KG1 (cell line): ENCODE measurements around the gene KRT5.
"Not testable (repeated sequence)": the region's sequence is repeated elsewhere in the genome, so short reads cannot be mapped to it uniquely, and the experiment has no call there.

ENCODE experiments used
- DNase-seq: peaks from one replicate; lab custom pipeline; 2025; lab: John Stamatoyannopoulos, UW

KRT5 gene

DNA sequence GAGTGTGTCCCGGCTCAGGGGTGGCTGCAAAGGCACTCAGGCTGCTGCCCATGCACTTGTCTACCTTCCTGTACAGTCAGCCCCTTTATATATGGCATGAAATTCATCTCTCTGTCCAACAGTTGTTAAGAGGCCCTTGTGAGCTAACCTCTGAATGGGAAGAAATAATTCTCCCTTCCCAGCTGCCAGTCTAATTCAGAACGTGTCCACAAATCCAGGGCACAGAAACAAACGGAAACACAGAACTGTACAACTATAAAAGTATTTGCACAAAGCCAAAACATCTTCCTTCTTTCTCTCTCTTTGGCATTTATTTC lies 849 bp downstream of the KRT5 start:
- no peak for DNase-seq

DNA sequence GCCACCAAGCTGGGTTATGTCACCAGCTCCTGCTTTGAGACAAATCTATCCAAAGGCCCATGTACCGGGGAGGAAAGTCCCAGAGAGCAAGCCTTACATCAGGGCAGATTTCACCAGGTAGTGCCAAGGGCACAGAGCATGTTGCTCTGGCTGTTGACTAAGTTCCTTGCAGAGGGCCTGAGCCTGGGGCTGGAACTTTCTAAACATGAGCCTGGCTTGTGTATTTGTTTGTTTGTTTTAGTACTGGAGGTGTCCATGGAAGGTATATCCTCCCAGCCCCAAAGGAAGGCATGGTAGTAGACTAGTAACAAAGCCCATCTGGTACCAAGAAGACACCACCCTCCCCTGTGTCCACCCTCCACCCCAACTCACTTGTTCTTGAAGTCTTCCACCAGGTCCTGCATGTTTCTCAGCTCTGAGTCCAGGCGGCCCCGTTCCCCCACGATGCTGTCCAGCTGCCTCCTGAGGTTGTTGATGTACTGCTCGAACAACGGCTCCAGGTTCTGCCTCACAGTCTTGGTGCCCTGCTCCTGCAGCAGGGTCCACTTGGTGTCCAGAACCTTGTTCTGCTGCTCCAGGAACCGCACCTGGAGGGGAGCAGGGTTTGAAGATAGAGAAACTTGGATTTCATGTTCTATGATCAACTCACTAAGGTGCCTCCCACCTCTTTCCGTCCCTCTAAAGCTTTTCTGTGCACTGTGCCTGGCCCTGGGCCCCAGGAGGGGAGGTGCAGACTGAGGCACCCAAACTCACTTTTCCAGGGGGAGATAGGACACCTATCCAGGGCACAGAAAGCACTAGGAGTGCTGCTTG lies 1.4 kb downstream of the KRT5 start:
- DNase-seq: no peak

DNA sequence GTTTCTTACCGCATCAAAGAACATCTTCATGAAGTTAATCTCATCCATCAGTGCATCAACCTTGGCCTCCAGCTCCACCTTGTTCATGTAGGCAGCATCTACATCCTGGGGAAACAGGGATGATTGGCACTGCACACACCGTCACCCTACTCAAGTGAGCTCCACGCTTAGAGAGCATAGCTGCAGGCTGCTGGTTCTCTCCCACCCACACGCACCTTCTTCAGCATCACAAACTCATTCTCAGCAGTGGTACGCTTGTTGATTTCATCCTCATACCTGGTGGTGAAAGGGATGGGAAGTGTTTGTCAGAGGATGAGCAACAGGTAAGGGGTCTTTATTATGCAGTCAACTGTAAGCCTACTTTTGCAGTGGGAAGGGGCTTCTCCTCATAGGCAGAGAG lies 2.3 kb downstream of the KRT5 start:
- DNase-seq: no peak

DNA sequence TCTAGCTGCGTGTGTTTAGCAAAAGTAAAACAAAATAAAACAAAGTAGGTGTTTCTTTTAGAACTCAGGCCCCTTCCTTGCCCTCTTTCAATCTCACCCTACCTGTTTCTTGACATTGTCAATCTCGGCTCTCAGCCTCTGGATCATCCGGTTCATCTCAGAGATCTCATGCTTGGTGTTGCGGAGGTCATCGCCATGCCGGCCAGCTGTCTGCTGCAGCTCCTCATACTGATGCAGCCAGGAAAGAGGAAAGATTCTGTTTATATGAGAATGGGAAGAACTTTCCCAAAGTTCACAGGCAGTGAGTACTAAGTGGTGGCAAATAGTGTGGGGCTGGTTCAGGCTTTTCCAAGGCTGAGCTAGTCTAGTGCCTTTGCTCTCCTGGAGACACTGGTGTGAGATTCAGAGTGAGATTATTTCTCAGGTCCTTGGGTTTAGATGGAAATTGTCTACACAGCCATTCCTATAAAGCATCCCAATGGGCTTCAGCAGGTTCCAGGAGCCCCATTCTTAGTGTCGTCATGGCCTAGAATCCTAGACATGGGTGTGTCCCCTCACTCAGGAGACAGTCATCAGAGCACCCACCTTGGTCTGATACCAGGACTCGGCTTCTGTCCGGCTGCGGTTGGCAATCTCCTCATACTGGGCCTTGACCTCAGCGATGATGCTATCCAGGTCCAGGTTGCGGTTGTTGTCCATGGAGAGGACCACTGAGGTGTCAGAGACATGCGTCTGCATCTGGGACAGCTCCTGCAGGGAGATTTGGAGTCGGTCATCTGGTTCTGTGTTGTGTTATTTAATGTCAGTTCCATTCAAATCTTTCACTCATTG lies 3.0 kb downstream of the KRT5 start:
- DNase-seq: no peak

DNA sequence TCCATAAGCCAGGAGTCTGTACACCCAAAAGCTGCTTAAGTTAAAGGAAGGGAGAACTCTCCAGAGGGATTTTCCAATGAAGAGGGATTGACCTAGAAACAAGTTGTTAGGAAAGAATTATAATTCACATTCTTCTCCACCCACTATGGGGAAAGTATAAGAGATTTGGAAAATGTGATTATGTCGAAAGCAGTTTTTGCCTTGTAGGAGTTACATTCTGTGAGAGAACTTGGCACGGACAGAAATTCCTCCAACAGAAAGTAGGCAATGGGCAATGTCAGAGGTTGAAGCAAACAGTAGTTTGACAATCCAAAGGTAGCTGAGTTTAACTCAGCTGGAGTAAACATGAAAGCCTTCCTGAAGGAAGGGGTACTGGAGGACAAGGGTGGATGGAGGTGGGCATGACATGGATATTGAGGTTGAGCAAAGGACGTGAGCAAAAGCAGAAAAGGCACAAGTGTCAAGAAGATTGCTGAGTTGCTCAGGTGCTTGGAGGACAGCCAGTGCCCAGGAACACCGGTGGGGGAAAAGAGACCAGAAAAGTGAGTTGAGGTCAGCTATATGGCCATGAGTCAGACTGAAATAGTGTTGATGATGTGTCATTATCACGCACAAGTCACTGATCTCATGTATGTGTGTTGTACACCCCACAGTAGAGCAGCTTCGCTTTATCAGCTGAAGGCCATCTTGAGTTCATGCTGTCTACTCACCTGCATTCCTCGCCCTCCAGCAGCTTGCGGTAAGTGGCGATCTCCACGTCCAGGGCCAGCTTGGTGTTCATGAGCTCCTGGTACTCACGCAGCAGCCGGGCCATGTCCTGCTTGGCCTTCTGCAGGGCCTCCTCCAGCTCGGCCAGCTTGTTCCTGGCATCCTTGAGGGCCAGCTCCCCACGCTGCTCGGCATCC lies 4.0 kb downstream of the KRT5 start:
- no peak for DNase-seq

DNA sequence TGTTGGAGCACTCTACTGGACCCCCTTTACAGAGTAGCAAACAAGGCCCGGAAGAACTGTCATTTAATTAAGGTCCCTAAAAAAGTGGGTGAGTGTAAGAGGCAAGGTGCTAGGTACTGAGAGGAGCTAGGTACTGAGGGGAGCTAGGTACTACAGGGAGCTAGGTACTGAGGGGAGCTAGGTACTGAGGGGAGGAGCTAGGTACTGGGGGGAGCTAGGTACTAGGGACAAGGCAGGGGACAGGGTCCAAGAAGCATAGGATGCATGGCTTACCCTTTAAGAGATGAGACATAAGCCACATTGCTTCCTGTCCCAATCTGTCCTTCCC lies 4.9 kb downstream of the KRT5 start:
- DNase-seq: no peak

DNA sequence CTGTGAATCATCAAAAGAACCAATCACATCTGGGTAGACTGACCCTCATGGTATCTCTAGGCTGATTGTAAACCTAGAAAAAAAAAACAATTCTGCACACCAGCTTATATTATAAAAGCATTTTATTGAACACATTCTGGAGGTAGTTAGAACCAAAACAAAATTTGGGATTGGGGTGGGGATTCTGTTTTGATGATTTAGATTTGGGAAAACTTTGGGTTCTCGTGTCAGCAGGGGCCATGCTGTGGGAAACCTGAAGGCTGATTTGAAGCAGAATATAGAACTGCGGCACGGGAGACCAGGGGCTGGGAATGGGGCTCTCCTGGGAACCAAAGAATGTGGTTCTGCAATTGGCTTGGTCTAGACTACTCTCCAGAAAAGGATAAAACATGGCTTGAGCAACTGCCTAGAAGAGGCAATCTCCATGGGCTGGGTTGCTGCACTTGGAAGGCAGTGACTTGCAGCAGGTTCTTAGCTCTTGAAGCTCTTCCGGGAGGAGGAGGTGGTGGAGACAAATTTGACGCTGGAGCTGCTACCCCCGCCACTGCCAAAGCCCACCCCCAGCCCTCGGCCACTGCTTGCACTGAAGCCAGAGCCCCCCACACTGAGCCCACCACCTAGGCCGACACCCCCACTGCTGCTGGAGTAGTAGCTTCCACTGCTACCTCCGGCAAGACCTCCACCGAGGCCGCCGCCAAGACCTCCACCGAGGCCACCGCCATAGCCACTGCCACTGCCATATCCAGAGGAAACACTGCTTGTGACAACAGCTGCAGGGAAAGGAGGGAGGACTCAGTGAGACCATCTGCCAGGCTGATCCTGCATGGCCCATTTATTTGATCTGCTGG lies 5.5 kb downstream of the KRT5 start:
- DNase-seq: no peak

DNA sequence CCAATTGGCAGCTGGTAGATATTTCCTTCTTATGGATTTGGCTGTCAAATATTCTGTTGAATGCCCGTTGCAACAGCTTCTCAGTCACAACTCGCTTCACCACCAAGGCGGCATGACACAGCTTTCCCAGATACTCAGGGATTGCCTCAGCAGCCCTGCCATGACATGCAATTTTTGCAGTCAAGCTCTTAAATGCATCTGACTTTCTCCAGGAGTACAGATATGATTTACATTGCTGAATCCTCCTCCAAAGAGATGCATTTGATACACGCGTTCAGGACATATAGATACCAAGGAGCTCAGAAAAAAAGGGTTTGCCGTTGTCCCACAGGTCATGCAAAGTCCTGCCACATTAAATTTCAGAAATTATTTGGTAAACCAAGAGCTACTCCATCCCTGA lies 6.5 kb downstream of the KRT5 start:
- no peak for DNase-seq

DNA sequence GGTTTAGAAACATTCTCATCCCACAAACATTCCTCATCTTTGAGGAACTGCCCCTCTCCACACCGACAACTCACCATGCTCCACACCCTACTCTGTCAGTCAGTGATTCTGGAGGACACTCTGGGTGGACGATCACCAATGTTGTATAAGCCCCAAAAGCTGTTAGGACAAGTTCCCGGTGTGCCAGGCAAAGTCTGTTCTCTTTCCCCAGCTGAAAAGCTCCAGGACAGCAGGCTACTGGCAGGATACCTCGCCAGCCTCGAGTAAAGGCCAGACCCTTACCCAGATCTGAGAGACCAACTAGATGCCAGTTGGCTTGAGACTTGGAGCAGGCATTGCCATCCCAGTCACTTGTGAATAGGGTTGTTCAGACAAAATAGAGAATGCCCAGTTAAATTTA lies 12.0 kb downstream of the KRT5 start:
- DNase-seq: no peak

DNA sequence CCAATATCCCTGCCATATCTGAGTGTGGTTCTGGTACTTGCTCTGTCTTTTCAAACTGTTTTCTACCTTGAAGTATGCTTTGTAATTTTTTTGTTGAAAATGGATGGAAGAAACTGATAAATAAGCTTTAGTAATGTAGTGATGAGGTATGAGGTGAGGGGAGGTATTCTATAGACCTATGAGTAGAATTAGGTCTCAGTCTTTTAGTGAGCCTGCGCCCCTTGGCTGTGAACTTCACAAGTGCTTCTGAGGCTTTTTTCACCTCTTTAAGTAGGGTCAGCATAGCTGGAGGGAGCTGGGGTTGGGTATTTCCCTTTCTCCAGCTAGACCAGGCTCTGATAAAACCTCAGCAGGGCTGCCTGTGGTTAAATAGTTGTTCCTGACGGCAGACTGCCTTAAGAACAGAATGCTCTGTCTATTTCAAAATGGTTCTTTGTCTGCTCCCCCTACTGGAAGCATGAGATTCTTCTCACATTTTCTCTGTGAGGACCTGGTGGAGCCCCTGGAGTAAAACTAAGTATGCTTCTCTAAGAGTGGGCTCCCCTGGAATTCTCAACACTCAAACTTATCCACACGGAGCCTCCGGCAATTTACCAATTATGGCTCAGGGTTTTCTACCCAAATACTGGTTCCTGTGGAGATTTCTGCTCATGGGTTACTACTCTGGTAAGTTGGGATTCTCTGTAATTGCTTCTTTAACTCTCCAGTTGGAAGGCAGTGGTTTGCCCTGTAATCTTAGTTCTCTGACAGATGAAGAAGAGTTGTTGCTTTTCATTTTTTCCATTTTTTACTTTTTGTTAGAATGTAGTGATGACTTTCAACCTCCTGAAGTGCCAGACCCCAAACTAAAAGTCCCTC lies 13.1 kb downstream of the KRT5 start:
- DNase-seq: no peak

DNA sequence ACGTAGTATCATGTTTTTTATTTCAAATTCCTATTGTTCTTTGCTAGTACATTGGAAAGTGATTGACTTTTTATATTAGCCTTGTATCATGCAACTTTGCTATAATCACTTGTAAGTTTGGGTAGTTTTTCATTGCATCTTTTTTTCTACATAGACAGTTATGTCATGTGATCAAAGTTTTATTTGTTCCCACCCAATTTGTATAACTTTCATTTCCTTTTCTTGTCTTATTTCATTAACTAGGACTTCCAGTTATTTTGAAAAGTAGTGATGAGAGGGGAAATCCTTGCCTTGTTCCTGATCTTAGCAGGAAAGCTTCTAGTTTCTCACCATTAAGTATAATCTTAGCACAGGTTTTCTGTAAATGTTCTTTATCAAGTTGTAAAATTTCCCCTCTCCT lies 17.3 kb downstream of the KRT5 start:
- no peak for DNase-seq

DNA sequence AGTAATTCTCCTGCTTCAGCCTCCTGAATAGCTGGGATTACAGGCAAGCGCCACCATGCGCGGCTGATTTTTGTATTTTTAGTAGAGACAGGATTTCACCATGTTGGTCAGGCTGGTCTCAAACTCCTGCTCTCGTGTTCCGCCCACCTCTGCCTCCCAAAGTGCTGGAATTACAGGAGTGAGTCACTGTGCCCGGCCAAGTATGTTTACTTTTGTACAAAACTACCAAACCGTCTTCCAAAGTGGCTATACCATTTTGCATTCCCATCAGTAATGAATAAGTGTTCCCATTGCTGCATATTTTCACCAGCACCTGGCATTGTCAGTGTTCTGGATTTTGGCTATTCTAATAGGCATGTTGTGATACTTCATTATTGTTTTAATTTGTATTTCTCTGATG lies 18.7 kb downstream of the KRT5 start:
- no peak for DNase-seq

DNA sequence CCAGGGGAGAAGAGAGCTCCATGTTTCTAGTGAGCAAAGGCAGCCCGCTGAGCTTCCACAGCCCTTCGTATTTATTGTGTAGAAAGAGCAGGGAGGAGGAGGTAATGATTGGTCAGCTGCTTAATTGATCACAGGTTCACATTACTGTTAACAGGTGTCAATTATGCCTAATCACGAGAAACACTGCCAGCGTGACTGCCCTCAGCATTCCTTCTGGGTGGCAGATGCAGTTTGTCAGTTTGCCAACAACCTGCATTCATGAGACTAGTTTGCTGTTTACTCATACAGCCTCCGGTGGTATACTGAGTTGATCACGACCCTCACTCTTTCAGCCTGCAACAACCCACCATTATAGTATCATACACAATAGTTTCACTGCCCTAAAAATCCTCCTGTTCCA lies 19.6 kb downstream of the KRT5 start:
- not testable (repeated sequence) for DNase-seq

DNA sequence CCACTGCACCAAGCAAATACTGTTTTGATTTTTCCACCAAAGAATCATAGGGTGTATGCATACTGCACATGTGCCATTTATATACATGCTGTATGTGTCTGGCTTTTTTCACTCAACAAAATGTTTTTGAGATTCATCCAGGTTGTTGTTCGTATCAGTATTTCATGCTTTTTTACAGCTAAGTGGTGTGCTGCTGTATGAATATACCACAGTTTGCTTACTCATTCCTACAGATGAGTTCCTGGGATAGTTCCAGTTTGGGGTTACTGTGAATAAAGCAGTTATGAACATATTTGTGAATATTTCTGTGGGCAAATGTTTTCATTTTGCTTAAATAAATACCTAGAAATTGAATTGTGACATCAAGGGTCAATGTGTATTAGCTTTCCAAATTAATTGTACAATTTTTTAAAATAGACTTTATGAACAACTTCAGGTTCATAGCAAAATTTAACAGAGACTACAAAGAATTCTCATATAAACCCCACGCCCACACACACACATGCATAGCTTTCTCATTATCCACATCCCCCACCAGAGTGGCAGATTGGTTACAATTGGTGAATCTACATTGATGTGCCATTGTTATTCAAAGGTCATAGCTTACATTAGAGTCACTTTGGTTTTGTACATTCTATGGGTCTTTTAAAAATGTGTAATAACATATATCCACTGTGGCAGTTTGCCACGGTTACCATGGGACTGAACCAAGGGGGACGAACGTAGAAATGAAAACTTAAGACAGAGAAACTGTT lies 20.2 kb downstream of the KRT5 start:
- DNase-seq: no peak

DNA sequence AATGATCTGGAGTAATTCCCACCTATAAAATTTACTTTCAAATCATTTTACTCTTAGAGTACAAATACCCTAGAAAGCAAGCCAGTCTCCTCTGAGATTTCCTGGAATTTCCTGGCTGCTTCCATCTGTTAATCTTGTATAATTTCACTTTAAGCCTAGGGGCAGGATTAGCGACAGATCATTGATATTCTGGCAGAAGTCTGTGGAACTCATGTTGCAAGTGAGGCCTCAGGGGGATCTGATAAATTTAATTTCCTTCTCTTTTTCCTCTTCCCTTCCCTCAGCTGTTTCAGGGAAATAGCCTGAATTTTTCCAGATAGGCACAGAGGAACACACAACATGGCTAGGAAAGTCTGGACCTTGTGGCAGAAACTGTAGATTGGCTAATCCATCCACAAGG lies 21.2 kb downstream of the KRT5 start:
- DNase-seq: no peak

DNA sequence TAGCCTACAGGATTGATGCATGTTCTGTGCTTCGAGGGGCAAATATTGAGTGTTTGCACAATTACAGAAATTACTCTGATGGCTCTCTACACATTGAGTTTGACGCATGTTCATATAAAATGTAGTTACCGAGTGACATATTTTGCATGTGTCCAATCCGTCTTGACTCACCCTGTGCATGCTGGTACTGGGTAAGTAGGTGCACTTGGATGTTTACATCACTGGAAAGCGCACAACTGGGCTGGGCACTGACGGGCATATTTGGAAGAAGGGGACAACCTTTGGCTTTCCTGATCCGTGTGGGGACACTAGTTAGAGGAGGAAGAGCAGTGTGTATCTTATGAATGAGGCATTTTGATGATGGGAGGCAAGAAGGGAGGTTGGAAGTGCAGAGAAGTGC lies 22.2 kb downstream of the KRT5 start:
- no peak for DNase-seq

DNA sequence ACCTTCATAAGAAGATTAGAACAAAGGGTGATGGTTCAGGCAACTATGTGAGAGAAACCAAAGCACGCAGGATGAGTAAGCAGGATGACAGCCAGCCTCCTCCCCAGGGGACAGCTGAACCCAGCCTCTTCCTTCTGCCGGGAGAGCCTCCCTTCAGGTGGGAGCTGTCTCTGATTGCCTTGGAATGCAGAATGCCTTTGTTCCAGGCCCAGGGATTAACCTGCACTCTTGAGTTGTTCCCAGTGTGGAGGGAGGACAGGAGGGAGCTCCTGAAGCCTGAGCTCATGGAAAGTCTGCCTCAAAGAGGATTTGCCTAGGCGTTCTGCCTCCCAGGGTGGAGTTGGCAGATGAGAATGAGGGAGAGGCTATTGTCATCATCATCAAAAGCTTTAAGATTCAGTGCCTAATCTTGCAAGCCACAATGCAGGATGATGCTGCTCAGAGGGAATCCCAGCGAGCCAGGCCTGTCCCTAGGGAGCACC lies 23.6 kb downstream of the KRT5 start:
- DNase-seq: no peak

DNA sequence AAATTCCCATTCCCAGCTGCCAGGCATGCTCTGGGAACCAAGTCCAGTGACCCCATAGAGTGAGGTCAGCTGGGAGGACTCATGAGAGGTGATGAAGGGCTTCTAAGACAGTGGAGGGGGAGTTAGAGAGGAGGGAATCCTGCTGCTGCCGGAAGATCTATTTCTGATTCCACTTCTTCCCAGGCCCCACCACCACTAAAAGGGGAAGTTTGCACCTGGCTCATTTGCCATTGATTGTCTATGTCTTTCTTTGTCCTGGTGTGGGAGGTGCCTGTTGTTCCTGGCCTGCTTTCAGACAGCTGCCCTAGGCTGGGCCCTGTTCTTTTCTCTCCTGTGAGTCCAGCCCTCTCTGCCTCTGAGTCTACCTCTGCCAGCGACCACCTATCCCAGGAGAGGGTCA lies 24.1 kb downstream of the KRT5 start:
- no peak for DNase-seq

DNA sequence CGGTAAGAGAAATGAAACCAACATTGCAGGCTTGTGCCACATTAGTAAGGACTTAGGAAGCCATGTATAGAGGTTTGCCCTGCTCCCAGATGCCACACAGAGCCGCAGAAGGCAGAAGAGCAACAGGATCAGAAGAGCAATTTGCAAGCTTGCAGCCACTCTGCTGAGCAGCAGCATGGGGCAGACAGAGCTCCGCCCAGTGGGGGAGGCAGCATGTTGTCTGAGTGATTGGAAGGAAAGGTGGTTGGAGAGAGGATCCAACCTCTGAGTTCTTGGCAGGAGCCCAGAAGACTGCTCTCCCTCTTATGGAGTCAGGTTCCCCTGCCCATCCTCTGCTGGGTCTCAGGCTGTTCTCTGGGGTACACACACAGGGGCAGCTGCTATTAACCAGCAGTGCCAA lies 24.8 kb downstream of the KRT5 start:
- DNase-seq: no peak

DNA sequence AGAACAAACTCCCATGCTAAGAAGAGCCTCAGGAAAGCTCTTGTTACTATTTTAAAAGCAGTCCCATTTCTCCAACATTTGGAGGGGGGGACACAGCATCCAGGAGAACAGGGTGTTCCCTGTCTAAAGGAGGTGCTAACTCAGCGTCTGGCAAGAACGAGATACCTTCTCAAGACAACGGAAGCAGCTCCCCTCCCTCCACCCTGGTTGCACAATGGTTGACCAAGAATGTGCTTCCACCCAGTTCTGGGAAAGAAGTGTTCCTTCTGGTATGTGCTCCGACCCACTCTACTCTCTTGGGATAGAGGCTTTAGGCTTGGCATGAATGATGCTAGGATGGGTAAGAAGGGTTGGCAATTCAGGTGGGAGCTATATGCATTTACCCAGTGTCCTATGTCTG lies 25.7 kb downstream of the KRT5 start:
- no peak for DNase-seq
